ENCODE measurements around the gene SECTM1.
"Not testable (repeated sequence)": the region's sequence is repeated elsewhere in the genome, so short reads cannot be mapped to it uniquely, and the experiment has no call there.

Gene SECTM1

GRCh38 chr17:82347994-82348393, 14.4 kb upstream of the SECTM1 start:
- DNase-seq (ENCODE audit: low read depth, low spot score) = not testable (repeated sequence)

- DNase-seq (ENCODE audit: low read depth, low spot score) = no peak
Measured at GRCh38 chr17:82346342-82347300, 13.1 kb upstream of the SECTM1 start.

- no peak for DNase-seq (ENCODE audit: low read depth, low spot score)
Measured at GRCh38 chr17:82345151-82345976, 11.8 kb upstream of the SECTM1 start.

- DNase-seq (ENCODE audit: low read depth, low spot score) = no peak
Measured at GRCh38 chr17:82344175-82344907, 10.8 kb upstream of the SECTM1 start.

GRCh38 chr17:82343560-82343959, 10.0 kb upstream of the SECTM1 start:
- DNase-seq (ENCODE audit: low read depth, low spot score) = no peak

- DNase-seq (ENCODE audit: low read depth, low spot score) = no peak
Measured at GRCh38 chr17:82342361-82343079, 9.0 kb upstream of the SECTM1 start.

GRCh38 chr17:82339634-82340580, 6.3 kb upstream of the SECTM1 start:
- no peak for DNase-seq (ENCODE audit: low read depth, low spot score)

- no peak for DNase-seq (ENCODE audit: low read depth, low spot score)
Measured at GRCh38 chr17:82338858-82339633, 5.5 kb upstream of the SECTM1 start.

- DNase-seq (ENCODE audit: low read depth, low spot score) = no peak
Measured at GRCh38 chr17:82334622-82335394, 1.2 kb upstream of the SECTM1 start.

- DNase-seq (ENCODE audit: low read depth, low spot score) = no peak
Measured at GRCh38 chr17:82334204-82334621, 647 bp upstream of the SECTM1 start.

- DNase-seq (ENCODE audit: low read depth, low spot score) = no peak
Measured at GRCh38 chr17:82332669-82333278, 792 bp downstream of the SECTM1 start.

GRCh38 chr17:82331345-82331939, 2.1 kb downstream of the SECTM1 start:
- no peak for DNase-seq (ENCODE audit: low read depth, low spot score)

GRCh38 chr17:82330322-82331239, 3.0 kb downstream of the SECTM1 start:
- no peak for DNase-seq (ENCODE audit: low read depth, low spot score)

- no peak for DNase-seq (ENCODE audit: low read depth, low spot score)
Measured at GRCh38 chr17:82329683-82330321, 3.8 kb downstream of the SECTM1 start.

GRCh38 chr17:82328994-82329507, 4.5 kb downstream of the SECTM1 start:
- no peak for DNase-seq (ENCODE audit: low read depth, low spot score)

All from activated CD4-positive, CD25-positive, alpha-beta regulatory T cell treated with anti-CD3 and anti-CD28 coated beads, Interleukin-2, amount 50 U/mL, for 16 hours (primary cell).